SKM-1 treated with dmso at 0.1 percent for 144 hours (cell line): ENCODE measurements around the gene HES6.

Experiments
- DNase-seq: peaks from one replicate; lab custom pipeline; 2025; ENCODE audit not compliant: unreplicated experiment; lab: John Stamatoyannopoulos, UW

Gene HES6

DNA sequence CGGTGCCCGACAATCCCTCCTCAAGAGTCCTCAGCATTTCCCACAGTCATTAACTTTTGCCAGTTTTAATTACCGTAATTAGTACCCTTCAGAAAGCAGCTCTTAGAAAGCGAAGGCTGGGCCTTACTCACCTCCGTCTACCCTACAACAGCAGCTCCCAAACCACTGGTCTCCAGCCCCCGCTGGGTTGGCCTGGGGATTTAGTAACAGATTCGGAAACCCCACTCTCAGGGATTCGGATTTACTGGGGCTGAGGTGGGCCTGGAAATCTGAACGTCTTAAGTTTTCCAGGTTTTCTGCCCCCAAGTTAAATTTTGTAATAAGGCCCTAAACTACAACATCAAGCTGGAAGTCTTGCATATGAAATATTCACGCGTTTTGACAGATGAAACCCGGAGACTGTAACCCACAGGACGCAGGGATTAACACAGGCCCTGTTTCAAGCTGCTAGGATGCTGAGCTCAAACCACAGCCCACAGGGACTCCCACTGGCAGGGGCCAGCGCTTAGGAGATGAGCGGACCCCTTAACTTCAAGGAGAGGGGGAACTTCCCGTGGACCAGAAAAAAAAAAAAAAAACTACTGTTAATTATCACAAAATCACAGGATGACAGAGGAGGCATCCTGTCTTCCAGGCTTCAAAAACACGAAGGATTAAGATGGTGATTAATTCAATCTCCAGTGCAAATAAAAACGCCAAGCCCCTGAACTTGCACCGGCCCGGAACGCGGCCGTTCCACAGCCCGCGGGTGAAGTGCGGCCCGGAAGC is 37.3 kb downstream of the HES6 start:
- no peak for DNase-seq

GRCh38 chr2:238190445-238190844 is 49.4 kb downstream of the HES6 start:
- DNase-seq: no peak
